ENCODE measurements around the gene NXPE3.

NXPE3 gene

DNA sequence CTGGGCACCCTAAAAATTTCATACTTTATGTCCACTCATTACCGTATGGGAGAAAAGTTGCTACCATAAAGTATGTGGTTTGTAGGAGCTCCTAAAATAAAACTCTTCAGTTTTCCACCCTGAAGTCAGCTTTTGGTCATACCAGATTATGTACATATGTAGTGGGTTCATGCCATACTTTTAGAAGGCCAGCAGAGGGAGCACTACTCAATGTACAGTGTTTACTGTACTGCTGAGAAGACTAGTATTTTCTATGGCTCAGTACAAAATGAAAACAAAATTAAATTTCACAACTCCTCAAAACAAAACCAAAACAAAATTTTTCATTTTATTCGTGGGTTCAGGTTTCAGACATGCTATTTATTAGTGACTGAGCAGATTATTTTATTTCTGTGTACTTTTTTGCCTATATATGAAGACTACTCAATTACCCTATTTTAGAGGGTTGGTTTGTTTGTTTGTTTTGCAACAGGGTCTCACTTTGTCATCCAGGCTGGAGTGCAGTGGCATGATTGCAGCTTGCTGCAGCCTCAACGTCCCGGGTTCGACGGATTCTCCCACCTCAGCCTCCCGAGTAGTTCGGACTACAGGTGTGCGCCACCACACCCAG is 24.3 kb downstream of the NXPE3 start:
- peak; percentile 68 for DNase-seq

DNA sequence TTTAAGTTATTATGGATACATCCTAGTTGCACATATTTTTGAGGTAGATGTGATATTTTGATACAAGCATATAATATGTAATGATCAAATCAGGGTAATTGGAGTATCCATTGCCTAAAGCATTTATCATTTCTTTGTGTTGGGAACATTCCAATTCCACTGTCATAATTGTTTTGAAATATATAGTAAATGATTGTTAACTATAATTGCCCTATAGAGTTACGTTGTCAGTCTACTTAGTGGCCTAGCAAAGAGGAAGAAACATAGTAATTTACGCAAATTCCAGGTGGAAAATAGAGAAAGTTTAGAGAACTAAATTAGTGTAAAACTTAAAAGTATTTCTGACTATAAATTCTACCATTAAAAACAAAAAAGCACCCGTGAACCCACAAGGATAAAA is 24.9 kb downstream of the NXPE3 start:
- DNase-seq = no peak

DNA sequence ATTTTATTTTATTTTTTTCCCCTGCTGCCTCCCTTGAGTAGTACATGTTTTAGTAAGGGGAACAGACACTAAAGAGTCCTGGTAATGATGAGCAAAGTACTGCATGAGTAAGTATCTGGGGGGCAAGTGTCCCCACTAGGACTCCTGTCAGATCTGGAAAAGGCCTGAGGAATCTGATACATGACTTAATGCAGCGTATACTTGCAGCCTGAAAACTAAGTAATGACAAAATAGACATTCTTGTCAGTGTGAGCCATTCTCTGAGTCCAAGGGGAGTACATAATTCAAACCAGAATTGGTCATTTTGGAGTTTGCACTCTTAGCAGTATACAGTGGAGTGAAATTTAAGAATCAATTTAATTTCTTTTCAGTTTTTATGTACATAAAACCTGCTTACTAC is 27.5 kb downstream of the NXPE3 start:
- no peak for DNase-seq

DNA sequence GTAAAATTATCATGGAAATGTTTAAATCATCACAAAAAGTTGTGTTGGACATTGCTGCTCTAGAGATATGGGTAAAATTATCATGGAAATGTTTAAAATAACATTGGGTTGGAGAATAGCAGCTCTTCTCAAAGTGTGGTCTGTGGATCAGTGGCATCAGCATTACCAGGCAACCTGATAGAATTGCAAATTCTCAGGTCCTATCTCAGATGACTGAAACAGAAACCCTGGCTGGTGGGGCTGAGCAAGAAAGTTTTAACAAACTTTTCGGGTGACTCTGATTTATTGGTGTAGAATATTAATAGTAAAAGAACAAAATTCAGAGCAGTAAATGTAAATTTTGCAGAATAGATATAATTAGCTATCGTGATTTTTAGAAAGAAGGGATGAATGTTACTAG is 28.9 kb downstream of the NXPE3 start:
- no peak for DNase-seq

DNA sequence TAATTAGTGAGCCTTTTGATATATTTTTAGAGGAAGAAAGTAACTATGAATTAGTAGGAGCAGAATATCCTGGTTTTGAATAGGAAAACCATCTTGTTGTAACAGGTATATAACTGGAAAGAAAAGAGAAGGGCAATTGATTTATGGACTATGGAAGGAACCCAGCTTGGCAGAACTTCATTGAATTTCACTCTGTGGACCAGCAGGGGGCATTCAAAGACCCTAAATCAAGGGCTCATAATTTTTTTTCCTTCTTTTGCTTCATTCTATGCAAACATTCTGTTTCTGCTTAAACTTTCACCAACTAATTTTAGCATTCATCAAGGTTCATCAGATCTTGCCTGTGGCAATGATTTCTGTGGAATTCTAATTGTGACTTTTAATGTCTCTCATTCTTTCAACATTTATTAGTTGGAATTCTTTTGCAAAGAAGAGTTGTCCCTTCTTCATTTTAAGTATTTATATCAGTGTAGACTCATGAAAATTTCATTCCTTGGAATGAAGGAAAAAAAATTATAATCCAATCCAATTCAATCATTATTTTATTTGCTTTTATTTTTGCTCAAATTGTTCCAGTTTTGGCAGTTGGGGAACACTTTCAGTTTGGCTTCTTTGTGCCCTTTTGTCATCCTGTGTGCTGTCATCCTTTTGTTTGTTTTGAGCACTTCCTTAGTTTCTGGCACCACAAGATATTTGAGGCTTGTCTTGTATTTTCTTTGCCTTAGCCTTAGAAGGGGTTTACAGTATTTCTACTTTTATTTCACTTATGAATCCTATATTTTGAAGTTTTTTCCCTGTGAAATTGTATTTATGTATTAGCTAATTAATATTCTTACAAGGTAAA is 30.4 kb downstream of the NXPE3 start:
- no peak for DNase-seq

DNA sequence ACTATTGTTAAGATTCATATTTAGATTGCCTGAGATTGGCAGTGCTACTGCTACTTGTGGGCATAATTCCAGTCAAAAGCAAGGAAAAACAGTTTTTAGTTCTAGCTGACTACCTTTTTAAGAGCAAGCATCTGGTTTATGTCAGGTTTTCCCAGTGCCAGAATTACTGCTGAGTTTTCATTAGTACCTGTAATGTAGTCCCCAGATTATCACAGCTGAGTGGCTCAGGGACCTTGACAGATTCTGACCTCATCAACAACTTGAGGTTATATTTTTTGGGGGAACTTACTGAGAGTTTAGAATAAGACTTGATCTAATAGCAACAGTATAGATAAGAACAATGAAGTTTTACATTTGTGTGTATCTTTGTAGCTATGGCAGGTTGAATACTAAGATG is 31.0 kb downstream of the NXPE3 start:
- DNase-seq = no peak

DNA sequence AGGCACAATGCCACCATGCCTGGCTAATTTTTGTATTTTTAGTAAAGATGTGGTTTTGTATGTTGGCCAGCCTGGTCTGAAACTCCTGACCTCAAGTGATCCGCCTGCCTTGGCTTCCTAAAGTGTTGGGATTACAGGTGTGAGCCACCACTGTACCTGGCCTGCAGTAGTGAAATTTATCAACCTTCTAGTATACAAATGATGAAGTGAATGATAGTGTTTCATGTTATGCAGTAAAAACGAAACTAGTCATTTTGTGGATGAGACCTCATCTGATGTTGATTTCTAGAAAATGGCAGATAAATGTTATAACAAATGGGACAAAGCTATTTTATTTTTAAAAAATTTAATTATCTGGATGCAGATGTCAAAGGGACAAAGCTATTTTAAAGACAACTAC is 32.9 kb downstream of the NXPE3 start:
- DNase-seq = no peak

DNA sequence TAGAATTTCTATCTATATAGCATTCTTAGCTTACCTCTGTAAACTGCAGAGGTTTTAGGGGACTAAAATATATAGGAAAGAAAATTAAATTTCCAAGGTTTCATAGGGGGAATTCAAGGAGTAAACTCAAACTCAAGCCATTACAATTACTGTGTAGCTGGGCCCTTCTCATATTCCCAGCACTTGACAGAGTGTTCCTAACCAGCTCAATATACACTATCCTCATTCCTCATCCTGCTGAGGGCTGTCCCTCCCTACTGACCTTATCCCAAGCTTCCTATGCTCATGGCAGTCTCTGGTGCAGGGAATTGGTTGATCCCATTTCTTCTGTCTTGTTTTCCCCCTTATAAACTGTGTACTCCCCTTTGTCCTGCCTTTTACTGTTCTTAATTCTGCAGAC is 33.9 kb downstream of the NXPE3 start:
- no peak for DNase-seq

DNA sequence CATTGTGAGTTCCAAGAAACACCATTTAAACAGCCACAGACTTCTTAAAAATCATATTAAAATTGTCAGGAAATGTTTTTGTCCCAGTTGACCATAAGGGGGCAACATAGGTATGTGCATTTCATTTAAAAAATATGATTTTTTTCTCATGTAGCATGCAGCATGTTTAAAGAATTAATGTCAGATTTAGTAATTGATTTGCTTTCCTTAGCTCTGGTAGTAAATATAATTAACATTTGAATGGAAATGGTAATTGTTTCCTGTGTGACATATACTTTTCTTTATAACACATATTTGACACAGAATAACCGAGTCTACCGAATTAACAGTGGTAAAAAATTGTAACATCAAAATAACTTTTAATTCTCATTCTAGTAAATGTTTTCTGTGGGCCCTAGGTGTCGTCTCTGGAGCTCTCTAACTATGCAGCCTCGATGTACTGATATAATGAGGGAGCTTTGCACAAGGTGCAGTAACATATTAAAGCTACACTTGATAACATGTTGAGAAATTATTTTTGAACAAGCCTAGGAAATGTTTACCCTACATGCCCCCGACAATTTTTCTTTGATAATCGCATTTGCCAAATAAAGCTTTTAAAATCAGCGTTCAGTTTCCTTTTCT is 34.9 kb downstream of the NXPE3 start:
- DNase-seq = no peak

DNA sequence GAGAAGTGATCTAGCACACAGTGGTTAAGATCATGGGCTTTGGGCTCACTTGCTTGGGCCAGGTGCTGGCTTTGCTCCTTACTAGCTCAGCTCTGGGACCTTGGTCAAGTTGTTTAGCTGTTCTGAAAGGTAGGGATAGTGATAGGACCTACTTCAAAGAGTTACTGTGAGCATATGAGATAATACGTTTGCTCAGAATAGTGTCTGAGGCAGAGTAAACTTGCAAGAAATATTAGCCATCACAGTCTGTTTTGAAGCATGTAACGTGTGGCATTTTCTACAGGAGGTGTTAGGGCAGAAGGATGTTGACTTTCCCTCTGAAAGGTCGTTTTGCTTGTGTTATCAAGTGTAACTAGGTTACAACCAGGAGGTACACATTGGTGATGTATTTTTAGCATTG is 35.8 kb downstream of the NXPE3 start:
- DNase-seq = no peak

DNA sequence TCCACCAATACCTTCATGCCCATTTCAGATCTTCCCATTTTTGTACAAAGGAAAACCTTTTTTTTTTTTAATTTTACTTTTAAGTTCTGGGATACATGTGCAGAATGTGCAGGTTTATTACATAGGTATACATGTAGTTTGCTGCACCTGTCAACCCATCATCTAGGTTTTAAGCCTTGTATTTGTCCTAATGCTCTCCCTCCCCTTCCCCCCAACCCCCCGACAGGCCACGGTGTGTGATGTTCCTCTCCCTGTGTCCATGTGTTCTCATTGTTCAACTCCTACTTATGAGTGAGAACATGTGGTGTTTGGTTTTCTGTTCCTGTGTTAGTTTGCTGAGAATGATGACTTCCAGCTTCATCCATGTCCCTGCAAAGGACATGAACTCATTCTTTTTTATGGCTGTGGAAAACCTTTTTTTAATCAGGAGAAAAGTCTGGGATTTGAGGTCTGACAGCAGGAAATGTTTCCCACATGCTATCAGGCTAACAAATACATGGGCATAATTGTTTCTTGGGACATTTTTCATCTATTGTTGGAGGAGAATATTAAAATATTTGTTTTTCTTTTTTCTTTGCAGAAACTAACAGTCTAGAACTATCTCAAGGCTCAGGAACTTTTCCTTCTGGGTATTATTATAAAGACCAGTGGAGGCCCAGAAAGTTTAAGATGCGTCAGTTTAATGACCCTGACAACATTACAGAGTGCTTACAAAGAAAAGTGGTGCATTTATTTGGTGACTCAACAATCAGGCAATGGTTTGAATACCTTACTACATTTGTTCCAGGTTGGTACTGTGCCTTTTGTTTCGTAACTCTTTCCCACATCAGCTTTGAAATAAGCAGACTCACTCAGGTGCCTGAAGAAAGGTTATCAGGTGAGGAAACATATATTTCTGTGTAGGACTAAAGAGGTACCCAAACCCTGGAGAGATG is 37.5 kb downstream of the NXPE3 start:
- DNase-seq = no peak

DNA sequence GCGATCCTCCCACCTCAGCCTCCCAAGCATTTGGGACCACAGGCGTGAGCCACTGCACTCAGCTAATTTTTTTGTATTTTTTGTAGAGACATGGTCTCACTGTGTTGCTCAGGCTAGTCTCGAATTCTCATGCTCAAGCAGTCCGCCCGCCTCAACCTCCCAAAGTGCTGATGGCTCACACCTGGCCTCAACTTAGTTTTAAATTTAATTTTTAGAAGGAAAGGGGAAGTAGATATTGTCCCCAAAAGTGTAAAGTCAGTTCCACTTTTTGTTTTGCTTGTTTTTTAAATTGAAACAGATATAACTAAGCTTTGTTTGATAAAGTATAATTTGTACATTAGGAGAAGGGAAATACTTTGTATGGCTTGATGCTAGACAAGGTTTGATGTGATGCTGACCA is 39.0 kb downstream of the NXPE3 start:
- DNase-seq = no peak

DNA sequence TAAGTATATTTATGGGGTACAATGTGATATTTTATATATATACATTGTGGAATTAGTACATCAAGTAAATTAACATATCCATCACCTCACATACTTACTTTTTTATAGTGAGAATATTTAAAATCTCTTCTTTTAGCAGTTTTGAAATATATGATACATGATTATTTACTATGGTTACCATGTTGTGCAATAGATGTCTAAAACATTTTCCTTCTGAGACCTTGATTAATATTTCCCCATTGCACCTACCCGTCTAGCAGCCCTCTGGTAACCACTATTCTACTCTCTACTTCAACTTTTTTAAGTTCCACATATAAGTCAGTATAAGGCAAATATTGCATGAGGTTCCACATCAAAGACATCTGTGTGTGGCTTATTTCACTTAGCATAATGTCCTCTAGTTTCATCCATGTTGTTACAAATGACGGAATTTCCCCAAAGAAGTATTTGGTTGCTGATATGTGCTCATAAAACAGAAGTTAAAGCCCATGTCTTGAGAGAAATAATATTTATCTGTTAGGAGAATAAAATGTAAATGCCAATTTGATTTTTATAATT is 40.7 kb downstream of the NXPE3 start:
- no peak for DNase-seq

DNA sequence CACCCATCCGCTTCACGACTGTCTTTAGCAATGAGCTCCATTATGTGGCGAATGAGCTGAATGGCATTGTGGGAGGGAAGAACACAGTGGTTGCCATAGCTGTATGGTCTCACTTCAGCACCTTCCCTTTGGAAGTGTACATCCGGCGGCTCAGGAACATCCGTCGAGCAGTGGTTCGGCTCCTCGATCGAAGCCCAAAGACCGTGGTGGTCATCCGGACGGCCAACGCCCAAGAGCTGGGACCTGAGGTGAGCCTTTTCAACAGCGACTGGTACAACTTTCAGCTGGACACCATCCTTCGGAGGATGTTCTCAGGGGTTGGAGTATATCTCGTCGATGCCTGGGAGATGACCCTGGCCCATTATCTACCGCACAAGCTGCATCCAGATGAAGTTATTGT is 42.5 kb downstream of the NXPE3 start:
- no peak for DNase-seq

DNA sequence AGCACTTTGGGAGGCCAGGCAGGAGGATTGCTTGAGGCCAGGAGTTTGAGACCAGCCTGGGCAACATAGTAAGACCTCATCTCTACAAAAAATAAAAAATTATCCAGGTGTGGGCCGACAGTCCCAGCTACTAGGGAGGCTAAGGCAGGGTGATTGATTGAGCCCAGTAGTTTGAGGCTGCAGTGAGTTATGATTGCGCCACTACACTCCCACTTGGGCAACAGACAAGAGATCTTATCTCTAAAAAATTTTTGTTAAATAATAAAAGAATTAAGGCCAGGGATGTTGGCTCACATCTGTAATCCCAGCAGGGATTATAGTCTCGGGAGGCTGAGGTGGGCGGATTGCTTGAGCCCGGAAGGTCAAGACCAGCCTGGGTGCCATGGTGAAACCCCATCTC is 44.5 kb downstream of the NXPE3 start:
- no peak for DNase-seq

DNA sequence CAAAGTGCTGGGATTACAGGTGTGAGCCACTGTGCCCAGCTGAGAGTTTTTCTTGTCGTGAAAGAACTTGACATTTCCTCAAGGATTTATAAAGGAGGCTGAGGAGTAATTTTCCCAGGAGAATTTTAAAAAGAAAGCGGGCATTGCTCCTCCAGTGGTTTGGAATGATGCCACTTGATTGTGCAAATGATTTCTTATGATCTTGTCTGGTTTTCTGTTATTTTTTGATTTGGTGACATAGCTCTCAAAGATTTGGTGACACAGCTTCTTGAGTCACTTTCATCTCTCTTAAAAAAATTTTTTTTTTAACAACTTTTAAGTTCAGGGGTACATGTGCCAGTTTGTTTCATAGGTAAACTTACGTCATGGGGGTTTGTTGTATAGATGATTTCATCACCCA is 45.7 kb downstream of the NXPE3 start:
- no peak for DNase-seq

DNA sequence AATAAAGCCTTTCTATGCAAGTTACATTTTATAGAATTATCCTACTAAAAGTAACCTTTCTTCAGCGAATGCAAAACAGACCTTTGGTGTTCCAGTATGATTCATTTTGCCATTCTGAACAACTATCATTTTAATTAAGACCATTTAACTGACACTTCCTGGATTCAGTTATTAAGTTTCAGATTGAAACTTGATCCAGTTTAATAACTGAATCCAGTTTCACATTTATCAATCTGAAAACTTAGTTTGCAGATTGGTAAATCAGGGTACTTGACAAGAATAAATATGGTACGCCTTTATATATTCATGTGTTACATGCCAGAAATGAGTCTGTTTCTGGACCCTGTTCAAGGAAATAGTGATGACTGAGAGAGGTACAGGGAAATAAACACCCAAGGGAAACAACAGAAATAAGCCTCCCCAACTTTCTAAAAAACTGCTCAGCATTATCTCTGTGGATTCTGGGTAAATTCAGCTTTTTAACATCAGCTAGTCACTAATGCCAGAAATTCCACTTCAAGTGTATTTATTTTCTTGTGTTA is 47.0 kb downstream of the NXPE3 start:
- DNase-seq = no peak

DNA sequence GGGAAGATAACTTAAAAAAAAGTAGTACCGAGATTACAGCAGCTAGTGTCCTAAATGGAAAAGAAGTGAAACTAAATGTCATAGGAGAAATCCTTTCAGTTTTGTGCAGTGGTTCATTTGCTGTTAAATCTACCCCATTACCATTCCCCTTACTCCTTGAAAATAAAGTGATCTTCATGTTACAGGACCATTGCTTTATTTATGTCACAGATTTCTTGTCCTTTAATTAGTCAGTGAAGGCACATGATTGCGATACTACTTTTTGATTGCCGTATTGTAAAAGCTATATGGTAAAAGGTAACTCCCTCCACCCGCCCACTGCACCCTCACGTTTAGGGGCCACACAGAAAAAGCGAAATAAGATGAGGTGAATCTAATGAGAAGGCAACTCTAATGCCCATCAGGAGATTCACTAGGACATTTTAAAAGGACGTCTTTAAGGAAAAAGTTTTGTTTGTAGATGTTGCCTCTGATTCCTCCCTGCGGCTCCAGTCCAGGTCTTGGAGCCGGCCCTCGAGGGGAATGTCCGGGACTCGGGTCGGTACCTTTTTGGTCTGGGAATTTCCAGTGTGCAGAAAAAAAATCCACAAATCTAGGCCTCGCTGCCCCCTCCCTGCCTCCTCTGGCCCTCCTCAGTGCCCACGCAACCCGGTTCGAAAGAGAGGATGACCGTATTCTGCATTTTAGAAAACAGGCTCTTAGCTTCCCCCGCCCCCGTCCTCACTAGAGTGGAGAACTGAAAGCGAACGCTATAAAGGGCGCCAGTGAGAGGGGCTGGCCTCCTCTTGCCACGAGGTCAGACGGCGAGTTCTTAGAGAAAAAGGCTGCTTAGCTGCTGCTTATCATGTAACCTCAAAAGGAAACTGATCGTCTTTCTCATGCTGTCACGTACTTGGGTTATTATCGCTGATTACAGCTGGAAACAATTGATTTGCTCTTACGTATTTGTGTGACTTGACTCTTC is 48.5 kb downstream of the NXPE3 start:
- DNase-seq = peak; percentile 94

DNA sequence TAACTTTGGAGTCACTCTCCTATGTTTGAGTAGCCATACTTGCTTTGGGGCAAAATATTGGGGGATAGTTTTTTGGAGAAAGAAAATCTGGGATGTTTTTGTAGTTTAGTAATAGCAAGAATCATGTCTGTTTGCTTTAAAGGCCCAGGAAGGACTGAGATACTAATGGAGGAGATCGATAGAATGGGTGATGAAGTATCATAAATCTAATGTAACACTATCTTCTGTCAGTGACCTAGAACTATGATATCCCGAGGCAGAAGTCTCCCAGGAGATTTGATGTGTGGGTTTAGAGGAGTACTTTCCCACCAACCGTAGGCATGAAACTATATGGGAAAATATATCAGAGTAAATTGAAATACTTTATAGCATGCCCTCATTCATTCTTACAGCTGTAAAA is 49.3 kb downstream of the NXPE3 start:
- no peak for DNase-seq

DNA sequence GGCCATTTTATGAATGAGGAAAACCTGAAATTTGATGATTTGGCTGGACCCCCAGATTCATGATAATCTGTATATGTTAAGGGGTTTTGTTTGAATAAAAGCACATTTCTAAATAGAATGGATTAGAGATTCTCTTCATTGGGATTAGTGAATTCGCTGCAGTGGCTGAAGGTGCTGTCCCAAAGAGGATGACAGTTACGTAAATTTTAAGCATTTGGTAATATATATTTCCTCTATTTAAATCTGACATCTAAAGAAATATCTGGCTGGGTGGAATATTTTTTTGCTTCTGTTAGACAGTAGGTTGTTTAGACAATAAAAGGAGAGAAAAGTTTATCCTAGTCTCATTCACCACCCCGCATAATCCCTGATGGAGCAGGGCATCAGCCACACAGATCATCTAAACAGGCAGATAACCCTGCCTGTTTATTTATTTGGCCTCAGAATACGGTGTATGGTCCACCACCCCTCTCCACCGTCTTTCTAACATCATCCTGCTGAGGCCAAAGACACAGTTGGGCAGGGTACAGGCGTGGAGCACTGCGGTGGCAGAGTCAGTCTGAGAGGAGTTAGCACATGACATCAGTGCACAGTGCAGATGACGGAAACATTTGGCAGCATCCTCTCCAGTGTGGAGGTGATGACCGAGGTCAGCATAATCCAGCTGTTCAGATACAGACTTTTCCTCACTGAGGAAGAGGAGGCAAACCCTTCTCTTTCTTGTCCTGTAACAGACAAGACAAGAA is 49.9 kb downstream of the NXPE3 start:
- DNase-seq = peak; percentile 80

DNA sequence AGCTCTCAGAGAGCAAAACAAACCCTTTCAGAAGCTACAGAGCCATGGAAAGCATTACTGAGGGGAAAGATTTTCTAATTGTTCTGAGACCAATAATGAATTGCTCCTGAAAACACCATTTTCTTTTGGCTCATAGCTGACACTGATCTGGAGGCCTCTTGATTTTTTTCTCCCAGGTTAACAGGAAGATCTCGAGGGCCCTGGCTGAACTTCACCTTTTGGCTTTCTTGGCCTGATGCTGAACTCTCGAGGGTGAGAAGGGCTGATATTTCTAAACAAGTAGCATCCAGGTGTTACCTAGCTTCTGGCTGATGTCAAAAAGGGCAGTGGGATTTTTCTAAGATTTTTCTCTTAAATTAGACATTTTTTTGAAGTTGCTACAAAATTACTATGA is 50.4 kb downstream of the NXPE3 start:
- no peak for DNase-seq
